ENCODE data around the gene C5orf63.
"Not testable (repeated sequence)": the region's sequence is repeated elsewhere in the genome, so short reads cannot be mapped to it uniquely, and the experiment has no call there.

Gene C5orf63

DNA sequence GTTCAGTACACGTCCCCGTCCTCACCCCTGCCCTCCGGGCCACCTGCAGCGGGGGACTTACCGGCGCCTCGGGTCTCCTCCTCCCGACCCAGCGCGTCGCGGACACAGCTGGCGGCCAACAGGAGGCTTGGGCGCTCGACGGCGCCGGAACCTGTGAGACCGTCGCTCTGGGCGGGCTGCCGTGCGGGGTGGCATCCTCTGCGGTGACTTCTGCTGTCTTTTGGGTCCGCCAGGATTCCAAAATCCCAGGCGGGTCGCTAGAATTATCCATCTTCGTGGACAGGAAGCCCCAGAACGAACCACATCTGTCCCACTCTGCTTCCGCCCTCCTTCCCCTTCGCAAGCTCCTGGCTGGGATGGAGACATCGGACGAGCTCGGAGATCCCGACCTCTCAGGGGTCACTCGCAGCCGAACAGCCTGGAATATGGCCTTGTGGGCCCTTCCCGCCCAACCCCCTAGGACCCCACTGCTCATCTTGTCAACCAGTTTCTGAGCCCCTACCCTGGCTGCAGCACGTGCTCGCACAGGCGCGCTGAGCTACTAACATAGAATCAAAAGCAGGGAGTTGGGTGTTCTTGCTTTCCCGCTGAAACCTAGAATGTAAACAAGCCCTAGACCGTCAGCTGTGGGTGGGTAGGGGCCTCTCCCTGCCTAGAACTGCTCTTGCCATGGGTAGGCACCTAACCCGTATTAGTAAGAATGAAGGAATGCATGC, 42.0 kb downstream of the C5orf63 start:
- no peak for DNase-seq (ENCODE audit: low read depth)

DNA sequence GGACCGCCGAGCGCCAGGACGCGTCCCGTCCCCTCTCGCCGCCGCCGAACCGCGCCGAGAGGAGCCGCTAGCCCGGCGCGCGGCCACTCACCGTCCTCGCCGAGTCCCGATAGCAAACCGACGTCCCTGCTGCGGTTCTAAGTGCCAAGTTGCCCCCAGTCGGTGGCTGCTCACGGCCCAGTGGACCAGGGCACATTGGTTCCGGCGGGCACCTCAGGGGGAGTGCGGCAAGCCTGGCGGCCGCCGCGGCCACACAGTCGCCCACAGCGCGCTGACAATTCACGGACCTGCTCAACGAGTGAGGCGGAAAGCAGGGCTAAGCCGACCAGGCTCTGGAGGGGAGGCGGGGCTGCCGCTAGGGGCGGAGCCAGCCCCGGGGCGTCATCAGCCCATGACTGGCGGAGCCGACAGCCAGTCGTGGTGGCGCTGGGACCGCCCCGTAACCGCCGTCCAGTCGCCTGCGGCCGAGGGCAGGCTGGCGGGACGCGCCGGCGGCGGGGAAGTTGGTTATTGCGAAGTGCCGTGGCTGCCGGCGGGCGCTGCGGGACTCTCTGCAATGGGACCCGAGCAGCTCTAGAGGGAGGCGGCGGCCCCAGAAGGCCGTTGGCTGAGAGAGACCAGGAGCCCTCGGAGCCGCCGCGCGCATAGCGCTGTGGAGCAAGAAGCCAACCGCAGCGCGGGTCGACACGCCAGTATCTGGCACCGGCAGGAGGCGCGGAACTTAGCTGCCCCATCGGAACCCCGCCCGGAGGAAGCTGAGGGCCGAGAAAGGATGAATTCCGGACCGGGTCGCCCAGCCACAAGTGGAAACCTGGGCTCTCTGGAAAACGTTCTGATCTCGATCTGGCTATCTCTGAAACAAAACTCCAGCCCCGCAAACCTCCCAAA, 42.8 kb downstream of the C5orf63 start, which contains the start of gene MARCHF3:
Gene MARCHF3 (minus strand): TSS at position 300 of the 888 bp plus-strand sequence. CDS start 112,387 bp downstream, outside the sequence.
- DNase-seq (ENCODE audit: low read depth) = peak; percentile 93

DNA sequence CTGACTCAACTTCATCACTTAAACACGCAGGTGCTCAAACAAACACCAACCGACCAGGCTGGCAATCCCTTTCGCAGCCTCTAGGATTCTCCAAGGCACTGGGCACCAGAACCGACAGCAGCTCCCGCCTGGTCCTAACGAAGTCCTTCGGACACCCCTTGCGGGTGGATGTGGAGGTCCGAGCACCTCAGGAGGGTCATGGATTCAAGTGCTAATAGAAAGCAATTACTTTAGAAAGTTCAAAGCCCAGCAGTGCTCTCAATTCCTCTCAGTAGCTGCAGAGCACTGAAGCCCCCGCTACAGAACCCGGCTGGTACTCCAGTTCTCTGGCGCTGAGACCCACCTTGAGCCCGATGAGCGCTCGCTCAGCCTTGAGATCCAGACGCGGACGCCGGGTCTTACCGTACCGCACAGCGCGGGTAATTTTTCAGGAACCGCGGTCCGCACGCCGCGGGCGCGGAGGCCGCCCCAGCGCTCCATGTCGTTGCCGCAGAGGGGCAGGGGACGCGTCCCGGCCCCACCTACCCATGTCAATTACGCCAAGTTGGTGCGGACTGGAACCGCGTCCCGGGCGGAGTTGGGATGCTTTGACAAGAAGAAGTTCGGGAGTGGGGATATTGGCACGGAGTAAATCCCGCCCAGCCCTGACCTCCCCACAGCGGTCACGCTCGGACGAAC, 43.6 kb downstream of the C5orf63 start:
- DNase-seq (ENCODE audit: low read depth) = peak; percentile 70

DNA sequence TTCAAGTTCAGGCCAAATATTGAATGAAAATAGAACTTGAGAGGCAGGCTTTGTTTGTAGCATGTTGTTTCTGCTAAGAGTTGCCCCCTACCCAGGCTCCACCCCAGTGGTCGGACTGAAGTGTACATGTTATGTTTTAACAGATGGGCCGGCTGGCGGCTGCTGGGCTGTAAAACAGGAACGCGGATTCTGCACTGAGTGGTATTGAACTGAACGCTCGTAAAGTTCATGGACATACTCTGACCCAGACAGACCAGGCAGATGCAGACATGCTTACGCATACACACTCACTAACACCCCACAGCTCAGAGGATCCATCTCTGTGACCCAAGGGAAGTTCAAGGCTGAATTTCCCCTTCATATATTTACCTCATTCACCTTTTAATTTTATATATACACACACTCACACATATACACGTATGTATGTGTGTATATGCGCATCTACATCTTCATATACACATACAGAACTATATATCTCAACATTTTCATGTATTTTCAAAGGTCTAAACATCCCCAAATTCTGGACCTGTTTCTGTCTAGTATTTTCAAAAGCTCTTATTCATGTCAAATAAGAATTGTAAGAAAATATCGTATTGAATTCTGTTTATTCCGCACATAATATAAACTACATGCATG, 44.4 kb downstream of the C5orf63 start:
- DNase-seq (ENCODE audit: low read depth) = peak; percentile 55

DNA sequence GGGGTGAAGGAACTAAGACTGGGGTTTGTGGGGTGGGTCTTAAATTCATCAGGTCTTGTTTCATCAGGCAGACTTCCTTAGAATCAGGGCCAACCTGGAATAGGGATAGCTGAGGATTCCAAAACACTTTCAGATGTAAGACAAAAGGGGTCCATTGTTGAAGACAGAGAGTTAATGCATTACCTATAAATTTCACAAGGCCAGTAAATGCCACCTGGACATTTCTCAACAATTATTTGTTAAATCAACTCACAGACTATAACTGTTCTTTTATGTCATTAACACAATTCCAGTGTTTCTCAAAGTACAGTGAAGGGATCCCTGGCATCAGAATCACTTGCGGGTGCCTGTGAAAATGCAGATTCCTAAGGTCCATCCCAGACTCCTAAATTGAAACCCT, 45.8 kb downstream of the C5orf63 start:
- DNase-seq (ENCODE audit: low read depth) = no peak

DNA sequence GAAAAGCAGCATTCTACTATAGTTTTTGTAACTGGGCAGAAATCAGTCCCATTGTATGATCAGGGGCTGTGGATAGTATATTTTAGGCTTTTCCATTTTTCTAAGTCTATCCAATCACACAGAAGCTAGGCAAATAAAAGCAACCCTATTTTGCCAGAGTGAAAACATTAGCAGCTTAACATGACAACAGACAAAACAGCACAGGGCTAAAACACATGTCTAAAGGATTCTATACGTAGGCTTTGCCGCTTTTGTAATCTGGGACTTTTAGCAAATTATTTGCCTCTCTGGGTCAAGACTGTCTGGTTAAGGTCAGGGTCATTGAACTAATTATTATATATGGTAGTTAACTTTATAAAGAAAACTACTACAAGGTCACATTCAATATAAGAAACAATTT, 47.1 kb downstream of the C5orf63 start:
- DNase-seq (ENCODE audit: low read depth) = no peak

DNA sequence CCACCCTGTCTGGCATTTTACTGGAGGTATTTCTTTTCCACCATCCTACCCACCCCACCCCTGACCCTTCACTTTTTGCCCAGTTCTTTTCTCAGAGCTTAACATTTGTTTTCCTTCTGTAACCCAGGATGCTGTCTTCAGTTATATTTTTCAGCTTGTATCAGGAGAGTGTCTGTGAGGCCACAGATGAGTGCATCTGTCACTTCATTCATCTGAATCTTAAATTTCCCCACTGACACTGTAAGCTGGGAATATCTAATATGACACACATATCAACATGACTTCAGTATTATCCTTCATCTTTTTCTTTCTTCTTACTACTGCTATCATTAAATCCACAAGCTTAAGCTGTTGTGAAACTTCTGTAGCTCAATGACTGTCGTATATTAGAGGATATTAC, 47.8 kb downstream of the C5orf63 start:
- no peak for DNase-seq (ENCODE audit: low read depth)

DNA sequence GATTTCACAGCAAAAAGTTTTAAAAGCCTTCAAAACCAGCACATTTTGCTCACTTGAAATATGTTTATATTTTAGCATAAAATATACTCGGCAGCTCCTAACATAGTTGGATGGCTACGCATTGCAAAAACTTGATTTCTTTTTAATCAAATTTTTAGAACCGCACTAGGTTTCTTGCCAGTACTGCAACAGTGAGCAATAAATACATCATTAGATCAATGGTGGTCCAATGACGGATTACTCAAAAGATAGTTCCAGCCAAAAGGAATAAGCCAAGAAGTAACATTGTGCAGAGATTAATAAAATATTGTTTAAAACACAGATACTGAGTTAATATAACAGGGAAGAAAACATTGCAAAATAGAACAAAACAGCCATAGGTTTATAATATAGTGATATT, 48.5 kb downstream of the C5orf63 start:
- DNase-seq (ENCODE audit: low read depth) = no peak

DNA sequence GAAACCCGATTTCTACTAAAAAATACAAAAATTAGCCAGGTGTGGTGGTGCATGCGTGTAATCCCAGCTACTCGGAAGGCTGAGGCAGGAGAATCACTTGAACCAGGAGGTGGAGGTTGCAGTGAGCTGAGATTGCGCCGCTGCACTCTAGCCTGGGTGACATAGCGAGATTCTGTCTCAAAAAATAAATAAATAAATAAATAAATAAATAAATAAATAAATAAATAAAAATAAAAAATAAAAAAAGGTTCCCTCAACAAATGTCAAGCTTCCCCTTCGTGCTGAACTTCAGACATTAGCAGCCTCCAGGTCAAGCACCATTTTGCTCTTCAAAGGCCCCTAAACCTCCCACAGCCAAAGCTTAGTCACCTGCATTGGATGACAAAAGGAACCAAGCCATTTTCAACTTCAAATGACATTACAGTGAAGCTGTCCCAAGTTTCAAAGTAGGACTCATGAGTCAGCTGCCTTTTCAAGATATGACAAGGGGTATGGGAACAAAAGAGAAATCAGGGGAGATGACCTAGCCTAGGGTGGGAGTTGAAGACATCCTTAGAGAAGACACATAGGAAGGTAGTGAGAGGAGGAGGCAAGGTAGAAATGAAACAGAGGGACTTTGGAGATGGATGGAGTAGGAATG, 49.6 kb downstream of the C5orf63 start:
- DNase-seq (ENCODE audit: low read depth) = not testable (repeated sequence)

DNA sequence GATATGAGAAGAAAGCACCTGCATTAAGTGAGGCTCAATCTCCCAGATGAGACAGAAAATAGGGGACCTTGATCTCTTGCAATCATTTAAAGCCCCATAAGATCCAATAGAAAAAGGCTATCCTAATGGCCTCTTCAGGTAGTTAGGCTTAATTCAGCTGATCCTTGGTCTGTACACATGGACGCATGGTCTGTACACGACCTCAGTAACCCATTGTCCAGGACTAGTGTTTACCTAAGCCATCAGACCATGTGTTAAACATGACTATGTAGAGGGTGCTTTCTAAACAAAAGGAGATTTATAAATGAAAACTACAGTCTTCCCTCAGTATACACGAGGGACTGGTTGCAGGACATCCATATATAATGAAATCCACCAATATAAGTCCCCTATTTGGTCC, 50.5 kb downstream of the C5orf63 start:
- DNase-seq (ENCODE audit: low read depth) = no peak

DNA sequence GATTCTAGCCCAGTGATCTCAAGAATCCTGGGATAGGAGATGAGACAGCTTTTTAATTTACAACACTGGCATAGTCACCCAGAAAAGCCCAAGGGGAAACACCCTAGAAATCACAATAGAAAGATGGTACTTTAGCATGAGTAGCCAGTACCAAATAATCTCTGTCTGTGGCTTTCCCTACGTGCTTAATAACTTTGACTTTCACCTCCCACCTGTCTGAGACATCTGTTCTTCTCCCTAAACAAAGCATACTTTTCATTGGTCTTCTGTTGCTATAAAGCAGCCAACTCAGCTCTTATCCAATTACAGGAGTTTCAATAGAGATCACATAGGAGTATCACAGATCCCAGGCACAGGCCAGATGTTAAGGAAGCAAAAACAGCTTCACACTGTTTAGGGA, 53.4 kb downstream of the C5orf63 start:
- DNase-seq (ENCODE audit: low read depth) = no peak

DNA sequence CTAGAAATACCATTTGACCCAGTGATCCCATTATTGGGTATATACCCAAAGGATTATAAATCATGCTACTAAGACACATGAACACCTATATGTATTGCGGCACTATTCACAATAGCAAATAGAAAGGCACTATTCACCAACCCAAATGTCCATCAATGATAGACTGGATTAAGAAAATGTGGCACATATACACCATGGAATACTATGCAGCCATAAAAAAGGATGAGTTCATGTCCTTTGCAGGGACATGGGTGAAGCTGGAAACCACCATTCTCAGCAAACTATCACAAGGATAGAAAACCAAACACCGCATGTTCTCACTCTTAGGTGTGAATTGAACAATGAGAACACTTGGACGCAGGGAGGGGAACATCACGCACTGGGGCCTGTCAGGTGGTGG, 56.6 kb downstream of the C5orf63 start:
- not testable (repeated sequence) for DNase-seq (ENCODE audit: low read depth)

DNA sequence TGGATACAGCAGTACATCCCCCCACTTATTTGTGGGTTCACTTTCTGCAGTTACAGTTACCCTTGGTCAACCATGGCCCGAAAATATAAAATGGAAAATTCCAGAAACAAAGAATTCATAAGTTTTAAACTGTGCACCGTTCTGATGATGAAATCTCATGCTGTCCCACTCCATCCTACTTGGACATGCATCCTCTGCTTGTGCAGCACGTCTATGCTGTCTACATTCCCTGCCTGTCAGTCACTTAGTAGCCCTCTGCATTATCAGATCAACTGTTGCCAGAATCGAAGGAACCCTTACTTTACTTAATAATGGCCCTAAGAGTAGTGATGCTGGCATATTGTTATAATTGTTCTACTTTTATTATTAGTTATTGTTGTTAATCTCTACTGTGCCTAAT, 57.6 kb downstream of the C5orf63 start:
- DNase-seq (ENCODE audit: low read depth) = no peak

DNA sequence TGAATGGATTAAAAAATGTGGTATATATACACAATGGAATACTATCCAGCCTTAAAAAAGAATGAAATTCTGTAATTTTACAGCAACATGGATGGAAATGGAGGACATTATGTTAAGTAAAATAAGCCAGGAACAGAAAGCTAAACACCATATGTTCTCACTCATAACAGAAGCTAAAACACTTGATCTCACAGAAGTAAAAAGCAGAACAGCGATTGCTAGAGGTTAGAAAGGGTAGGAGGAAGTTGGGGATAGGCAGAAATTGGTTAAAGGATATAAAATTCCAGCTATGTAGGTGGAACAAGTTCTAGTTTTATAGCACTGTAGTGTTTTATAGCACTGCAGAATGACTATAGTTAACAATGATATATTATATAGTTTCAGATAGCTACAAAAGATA, 58.7 kb downstream of the C5orf63 start:
- DNase-seq (ENCODE audit: low read depth) = no peak

DNA sequence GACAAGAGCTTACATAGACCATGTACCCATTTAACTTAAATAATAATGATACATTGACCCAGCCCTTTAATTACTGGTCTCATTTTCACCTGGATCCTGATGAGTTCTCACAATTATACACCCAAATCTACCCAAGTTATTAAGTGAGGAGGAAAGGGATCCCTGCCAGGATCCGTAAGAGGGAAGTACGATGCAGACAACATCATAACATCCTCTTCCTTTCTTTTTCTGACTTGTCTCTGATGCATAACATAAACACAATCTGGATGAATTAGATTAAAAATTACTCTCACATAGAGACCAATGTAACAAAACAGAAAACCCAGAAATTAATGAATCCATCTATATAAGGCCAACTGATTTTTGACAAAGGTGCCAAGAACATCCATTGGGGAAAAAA, 59.9 kb downstream of the C5orf63 start:
- DNase-seq (ENCODE audit: low read depth) = no peak

DNA sequence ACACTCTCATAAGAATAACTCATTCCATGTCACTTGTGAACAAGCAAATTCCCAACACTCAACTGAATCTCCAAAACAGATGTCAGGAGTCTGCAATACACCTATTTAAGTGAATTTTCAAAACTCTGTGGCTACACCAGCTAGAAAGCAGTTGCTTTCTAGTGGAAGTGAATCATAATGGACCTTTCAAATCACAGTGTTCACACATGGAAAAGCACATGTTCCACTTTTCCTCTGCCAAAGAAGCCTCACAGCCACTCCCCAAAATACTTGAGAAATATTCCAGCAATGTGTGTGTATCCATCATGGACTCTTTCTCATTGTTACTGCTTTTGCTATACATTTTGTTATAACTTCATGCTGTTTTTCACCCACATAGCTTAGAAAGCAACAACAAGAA, 60.4 kb downstream of the C5orf63 start:
- peak; percentile 73 for DNase-seq (ENCODE audit: low read depth)

DNA sequence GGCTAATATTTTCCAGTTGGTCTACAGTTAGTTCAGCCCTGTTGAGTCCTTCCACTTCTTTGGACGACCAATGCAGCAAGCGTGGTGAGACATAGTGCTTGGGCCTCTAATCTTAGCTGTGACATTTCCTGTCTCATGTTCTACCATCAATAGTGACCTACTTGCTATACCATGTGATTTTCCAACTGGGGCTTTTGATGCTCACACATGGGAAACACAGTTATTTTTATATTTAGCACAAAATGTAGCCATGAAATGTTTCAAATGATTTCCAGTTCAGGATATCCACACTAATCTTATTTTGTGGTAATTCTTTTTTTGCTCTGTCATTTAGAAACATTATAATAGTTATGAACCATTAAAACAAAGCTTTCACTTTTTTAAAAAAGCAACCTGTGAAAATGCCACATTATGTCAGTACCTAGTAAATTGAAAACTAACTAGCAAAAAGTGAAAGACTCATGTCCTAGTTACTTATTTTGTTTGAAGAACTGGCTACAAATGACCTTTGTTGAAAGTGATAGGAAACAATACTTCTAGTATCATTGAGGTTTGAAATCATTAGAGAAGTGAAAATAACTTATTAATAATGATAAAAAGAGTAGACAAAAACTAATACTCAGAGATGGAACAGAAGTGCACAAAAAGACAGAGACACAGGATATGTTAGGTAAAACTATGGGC, 61.2 kb downstream of the C5orf63 start:
- no peak for DNase-seq (ENCODE audit: low read depth)

DNA sequence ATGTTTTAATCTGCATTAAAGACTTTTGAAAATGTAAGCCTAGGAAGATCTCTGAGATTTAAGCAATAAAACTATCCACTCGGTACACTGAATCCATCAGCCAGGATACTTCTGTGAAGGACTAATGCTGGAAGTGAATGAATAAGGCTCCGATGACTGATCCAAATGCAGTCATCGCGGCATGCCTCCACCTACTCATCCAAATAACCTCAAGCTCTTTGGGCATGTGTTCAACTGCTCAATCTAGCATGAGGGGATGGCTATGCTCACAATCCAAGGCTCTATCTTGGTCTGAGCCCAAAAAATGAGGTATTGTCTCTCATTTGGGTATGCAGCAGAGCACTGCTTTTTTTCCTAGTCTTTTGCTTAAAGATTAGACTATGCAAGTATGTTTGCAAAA, 62.1 kb downstream of the C5orf63 start:
- DNase-seq (ENCODE audit: low read depth) = peak; percentile 87

DNA sequence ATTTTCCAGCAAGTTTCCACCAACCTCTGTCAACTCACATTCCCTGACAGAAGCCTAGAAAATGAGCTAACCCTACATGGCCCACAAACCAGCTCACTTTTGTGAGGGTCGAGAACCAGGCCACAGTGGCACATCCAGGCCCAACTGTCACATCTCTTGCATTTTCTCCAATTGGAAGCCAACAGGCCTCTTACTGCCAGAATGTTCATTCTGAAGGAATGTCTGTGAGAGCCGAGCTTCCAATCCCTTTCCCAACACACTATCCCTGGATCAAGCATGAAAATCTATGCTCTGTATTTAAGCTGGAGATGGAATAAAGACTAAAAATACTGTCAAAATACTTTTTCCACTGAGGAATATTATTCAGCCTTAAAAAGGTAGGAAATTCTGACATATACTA, 62.9 kb downstream of the C5orf63 start:
- no peak for DNase-seq (ENCODE audit: low read depth)

DNA sequence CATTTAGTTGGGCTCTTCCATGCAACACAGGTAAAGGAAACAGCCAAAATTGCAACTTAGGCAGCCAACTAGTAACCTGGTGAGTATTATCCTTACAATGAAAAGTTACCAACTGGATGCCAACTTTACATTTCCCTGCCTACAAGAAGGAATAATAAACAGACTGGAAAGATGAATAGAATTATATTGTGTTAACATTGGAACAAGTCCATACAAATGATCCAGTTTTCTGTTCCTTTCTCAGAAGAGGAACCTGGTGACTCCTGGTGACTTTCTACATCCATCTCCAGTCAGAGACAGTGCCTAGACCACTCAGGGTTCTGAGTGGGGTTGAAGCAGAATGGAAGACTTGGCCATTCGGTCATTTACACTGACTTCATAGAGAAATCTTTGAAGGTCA, 63.5 kb downstream of the C5orf63 start:
- DNase-seq (ENCODE audit: low read depth) = no peak

DNA sequence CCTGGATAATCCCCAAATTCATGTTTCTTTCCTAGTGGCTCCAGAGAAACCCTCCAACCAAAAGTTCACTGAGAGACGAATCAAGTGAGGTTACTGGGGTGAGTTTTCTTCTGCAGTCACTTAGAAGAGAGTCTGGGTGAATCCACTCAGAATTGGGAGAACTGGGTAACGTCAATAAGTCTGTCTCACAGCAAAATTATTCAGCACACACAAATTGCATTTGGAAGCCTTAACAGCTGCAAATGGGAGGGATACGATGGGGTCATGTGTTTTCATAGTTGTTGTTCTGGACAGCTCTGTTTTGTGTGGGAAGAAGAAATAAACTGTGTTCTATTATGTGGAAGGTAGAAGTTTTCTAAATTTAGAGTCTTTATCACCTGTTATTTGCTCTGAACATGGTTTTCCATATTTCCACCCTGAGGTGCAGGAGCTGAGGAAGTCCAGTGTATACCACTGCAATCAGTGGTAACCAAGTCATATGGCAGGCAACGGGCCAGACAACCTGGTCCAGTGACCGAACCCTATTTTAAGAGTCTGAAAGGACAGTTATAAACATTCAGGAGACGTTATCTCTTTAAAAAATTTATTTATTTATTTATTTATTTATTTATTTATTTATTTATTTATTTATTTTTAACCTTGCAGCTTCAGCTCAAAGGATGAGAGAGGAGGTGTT, 64.9 kb downstream of the C5orf63 start:
- DNase-seq (ENCODE audit: low read depth) = no peak

Measured in amniotic epithelial cell (primary cell).